Neural cell (in vitro differentiated cells): Measurements from ENCODE around the gene CIITA.

Experiments used
- CTCF ChIP-seq: fragments of 450-650 bp; IDR thresholded peaks from 2 replicates; pipeline ENCODE4 v1.5.1; 2014; ENCODE audit warnings: antibody characterized with exemption, mild to moderate bottlenecking, moderate library complexity; ENCODE audit not compliant: poor library complexity, severe bottlenecking
- MXI1 ChIP-seq: fragments of 450-650 bp; conservative IDR thresholded peaks from 2 replicates; pipeline ENCODE4 v1.6.1; 2014; ENCODE audit warnings: antibody characterized with exemption, mild to moderate bottlenecking; ENCODE audit not compliant: poor library complexity, severe bottlenecking
- TAF1 ChIP-seq: IDR thresholded peaks from 2 replicates; pipeline ENCODE4 v1.6.1; 2012; ENCODE audit warnings: low read depth

GRCh38 chr16:10923146-10923649 is 46.2 kb downstream of the CIITA start:
- no peak for TF ChIP-seq TAF1
- TF ChIP-seq MXI1, result no peak
- TF ChIP-seq CTCF, result no peak
